Testis (tissue), 3 donors: ENCODE measurements around the gene COL9A3. TPM values are rescaled to one million over a fixed set of nuclear protein-coding genes. Genes with fewer than 3 reads are reported as not detected.

Experiments
- DNase-seq: peaks from one replicate; pipeline ENCODE4 v3.0.0-alpha.2; 2019
- H3K27ac ChIP-seq, 2 donors: fragments of 200-600 bp; sonication (generic); one replicate each; pipeline ENCODE4 v1.5.1; 2019
- H3K27me3 ChIP-seq: fragments of 200-600 bp; sonication (generic); one replicate; pipeline ENCODE4 v1.5.1; 2019
- H3K36me3 ChIP-seq: fragments of 200-600 bp; sonication (generic); one replicate; pipeline ENCODE4 v1.5.1; 2017; ENCODE audit warnings: low read depth; ENCODE audit errors: missing control alignments
- H3K4me1 ChIP-seq: fragments of 200-600 bp; sonication (generic); one replicate; pipeline ENCODE4 v1.5.1; 2019
- H3K4me3 ChIP-seq, 2 donors: fragments of 200-600 bp; sonication (generic); one replicate each; pipeline ENCODE4 v1.5.1; 2017 to 2019
- H3K9me3 ChIP-seq: fragments of 200-600 bp; sonication (generic); one replicate; pipeline ENCODE4 v1.5.1; 2017
- CTCF ChIP-seq, 3 experiments: fragments of 450-650 bp in 2 of 3; fragments of 200-600 bp in 1 of 3; sonication (generic) in 1 of 3; IDR thresholded peaks; one replicate each; pipeline ENCODE4 v1.5.1; 2016 to 2019; ENCODE audit warnings: antibody characterized with exemption in 3 of 3, mild to moderate bottlenecking in 2 of 3, moderate library complexity in 1 of 3
- POLR2A ChIP-seq: fragments of 450-650 bp; IDR thresholded peaks from one replicate; pipeline ENCODE4 v1.6.1; 2017; ENCODE audit warnings: antibody characterized with exemption, mild to moderate bottlenecking, moderate library complexity
- WGBS, 2 donors: methylation state at CpG; one replicate each; pipeline ENCODE4 v1.1.5; 2018; 5-methylcytosine and 5-hydroxymethylcytosine counted together
- intact Hi-C: fragments of 100-400 bp; cut with DNase I; formaldehyde crosslinking; loops from one replicate; pipeline ENCODE4 v1.15.1; 2023; ENCODE audit warnings: low total_unique reads
- polyA plus RNA-seq: library from polyadenylated mRNA; stranded (reverse); fragments of 350-450 nt; fragmentation: Illumina TruSeq; extraction: RNeasy Lipid Tissue Mini Kit (QIAGEN cat#74804); gene quantifications from one replicate; pipeline ENCODE4 v1.2.3, GENCODE V29; 2014; ENCODE audit warnings: low read depth, low replicate concordance; ENCODE audit not compliant: insufficient read depth
- total RNA-seq, 2 donors: library from RNA; depleted of rRNA; stranded (reverse); fragments of >200 nt; gene quantifications; one replicate each; pipeline ENCODE4 v1.2.3, GENCODE V29; 2016

Gene COL9A3
- total and polyA plus RNA-seq, 3 donors from 2014 or later: 19.1 to 50.6 (median 21.3) TPM

GRCh38 chr20:62840244-62841197, 23.7 kb downstream of the COL9A3 start:
- Histone ChIP-seq H3K27ac (no peak overlapping the region), H3K4me1 (no peaks in the 10 kb centered on the region), H3K27me3 (no peaks in the 10 kb centered on the region), H3K36me3 (no peaks in the 10 kb centered on the region), H3K9me3 (no peaks in the 10 kb centered on the region), H3K4me3 (no peak overlapping the region)
- DNase-seq: no peak
- 79 to 82% methylated on average over 36 to 43 of the region's 45 CpGs for WGBS, 2 donors
- TF ChIP-seq CTCF (IDR thresholded peaks at IDR 0.05) (no peak), POLR2A (no peak)
- intact Hi-C loops: no loop called here

- no peaks in the 10 kb centered on the region for H3K9me3 ChIP-seq
- H3K27ac ChIP-seq: no peak overlapping the region
- TF ChIP-seq CTCF (IDR thresholded peaks at IDR 0.05) (no peak), POLR2A (no peak)
- no peaks in the 10 kb centered on the region for H3K27me3 ChIP-seq
- no peaks in the 10 kb centered on the region for H3K36me3 ChIP-seq
- DNase-seq: no peak
- no peak overlapping the region for H3K4me3 ChIP-seq
- H3K4me1 ChIP-seq: no peaks in the 10 kb centered on the region
- intact Hi-C loops: no loop called here
- 86 to 90% methylated on average over 16 of the region's 16 CpGs for WGBS, 2 donors
Observed at GRCh38 chr20:62841705-62842212, 24.9 kb downstream of the COL9A3 start.

- 94 to 95% methylated on average over 10 of the region's 10 CpGs for WGBS, 2 donors
- intact Hi-C loops: no loop called here
- no peak for DNase-seq
- H3K9me3 ChIP-seq: no peaks in the 10 kb centered on the region
- H3K4me1 ChIP-seq: peaks cover 4% of the 10 kb centered on the region
- H3K27me3 ChIP-seq: no peaks in the 10 kb centered on the region
- no peak for TF ChIP-seq POLR2A
- TF ChIP-seq CTCF (IDR thresholded peaks at IDR 0.05): no peak
- H3K4me3 ChIP-seq: no peak overlapping the region
- H3K36me3 ChIP-seq: no peaks in the 10 kb centered on the region
- H3K27ac ChIP-seq: no peak overlapping the region
Observed at GRCh38 chr20:62843656-62844055, 26.8 kb downstream of the COL9A3 start.

GRCh38 chr20:62844182-62844581, 27.3 kb downstream of the COL9A3 start:
- H3K9me3 ChIP-seq: no peaks in the 10 kb centered on the region
- H3K27me3 ChIP-seq: no peaks in the 10 kb centered on the region
- H3K36me3 ChIP-seq: no peaks in the 10 kb centered on the region
- no peak overlapping the region for H3K27ac ChIP-seq
- intact Hi-C loops: no loop called here
- TF ChIP-seq POLR2A (no peak), CTCF (IDR thresholded peaks at IDR 0.05) (no peak)
- H3K4me3 ChIP-seq: no peak overlapping the region
- no peak for DNase-seq
- 98 to 99% methylated on average over 7 of the region's 7 CpGs for WGBS, 2 donors
- peaks cover 4% of the 10 kb centered on the region for H3K4me1 ChIP-seq
